Esophagus muscularis mucosa (tissue), 3 donors: ENCODE results near the gene SAXO1.

ENCODE experiments used
- POLR2A ChIP-seq: fragments of 450-650 bp; IDR thresholded peaks from one replicate; pipeline ENCODE4 v1.6.1; 2017; ENCODE audit warnings: antibody characterized with exemption, moderate library complexity, mild to moderate bottlenecking, low read depth
- POLR2AphosphoS5 ChIP-seq, 2 donors: sonication (generic); formaldehyde crosslinking; IDR thresholded peaks; one replicate each; pipeline ENCODE4 v1.6.1; 2017; ENCODE audit warnings: antibody characterized with exemption in 2 of 2
- TF ChIP-seq, protein P1 (sequence below), 3 experiments: fragments of 200-600 bp in 2 of 3; fragments of 450-650 bp in 1 of 3; sonication (generic) in 2 of 3; IDR thresholded peaks; one replicate each; pipeline ENCODE4 v1.5.1; 2017 to 2019; ENCODE audit warnings: antibody characterized with exemption in 3 of 3, mild to moderate bottlenecking in 2 of 3, moderate library complexity in 1 of 3

DNA sequence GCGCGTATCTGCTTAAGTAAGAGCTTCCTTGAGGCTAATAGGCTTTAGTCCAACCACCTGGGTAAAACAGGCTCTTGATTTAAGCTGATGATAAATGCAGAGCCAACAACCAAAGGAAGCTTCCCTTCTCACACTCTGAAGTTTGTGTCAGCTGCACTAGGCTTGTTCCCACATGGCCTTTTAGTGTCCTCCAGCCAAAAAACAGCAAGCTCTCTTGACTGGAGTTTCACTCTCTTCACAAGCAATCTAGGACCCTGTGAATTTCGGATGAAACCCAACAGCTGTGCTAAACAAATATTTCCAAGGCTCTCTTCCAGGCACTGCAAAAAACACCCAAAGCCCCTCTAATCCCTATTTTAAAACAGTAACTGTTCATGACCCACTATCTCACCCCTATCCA, 63.9 kb downstream of the SAXO1 start:
- no peak for TF ChIP-seq POLR2A
- TF ChIP-seq, protein P1, sequence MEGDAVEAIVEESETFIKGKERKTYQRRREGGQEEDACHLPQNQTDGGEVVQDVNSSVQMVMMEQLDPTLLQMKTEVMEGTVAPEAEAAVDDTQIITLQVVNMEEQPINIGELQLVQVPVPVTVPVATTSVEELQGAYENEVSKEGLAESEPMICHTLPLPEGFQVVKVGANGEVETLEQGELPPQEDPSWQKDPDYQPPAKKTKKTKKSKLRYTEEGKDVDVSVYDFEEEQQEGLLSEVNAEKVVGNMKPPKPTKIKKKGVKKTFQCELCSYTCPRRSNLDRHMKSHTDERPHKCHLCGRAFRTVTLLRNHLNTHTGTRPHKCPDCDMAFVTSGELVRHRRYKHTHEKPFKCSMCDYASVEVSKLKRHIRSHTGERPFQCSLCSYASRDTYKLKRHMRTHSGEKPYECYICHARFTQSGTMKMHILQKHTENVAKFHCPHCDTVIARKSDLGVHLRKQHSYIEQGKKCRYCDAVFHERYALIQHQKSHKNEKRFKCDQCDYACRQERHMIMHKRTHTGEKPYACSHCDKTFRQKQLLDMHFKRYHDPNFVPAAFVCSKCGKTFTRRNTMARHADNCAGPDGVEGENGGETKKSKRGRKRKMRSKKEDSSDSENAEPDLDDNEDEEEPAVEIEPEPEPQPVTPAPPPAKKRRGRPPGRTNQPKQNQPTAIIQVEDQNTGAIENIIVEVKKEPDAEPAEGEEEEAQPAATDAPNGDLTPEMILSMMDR (IDR thresholded peaks at IDR 0.05): no peak
- no peak for TF ChIP-seq POLR2AphosphoS5 (IDR thresholded peaks at IDR 0.05)
